Activated B cell treated with CpG ODN at 0.5 μM for 24 hours (primary cell): ENCODE measurements around the gene CHTOP. TPM values are rescaled to one million over a fixed set of nuclear protein-coding genes. Genes with fewer than 3 reads are reported as not detected.

Experiments
- ATAC-seq: fragments of 200-7000 bp; cut with Tn5 transposase; one replicate; pipeline ENCODE4 v1.10.0; 2021; ENCODE audit warnings: low read depth, mild to moderate bottlenecking, moderate library complexity
- CTCF ChIA-PET: fragments of 350-600 bp; sonication (Branson Sonifier 250); formaldehyde crosslinking; loops from one replicate; lab custom pipeline; 2021; ENCODE audit warnings: antibody characterized with exemption; lab: Charles Lee
- POLR2A ChIA-PET: fragments of 350-600 bp; sonication (Branson Sonifier 250); formaldehyde crosslinking; loops from one replicate; lab custom pipeline; 2021; ENCODE audit warnings: antibody characterized with exemption; lab: Charles Lee
- DNase-seq: peaks from one replicate; pipeline ENCODE4 v3.0.0; 2022
- H3K27ac Mint-ChIP-seq: one replicate; pipeline ENCODE4 v1.8.0; 2020; ENCODE audit warnings: mixed read lengths
- H3K27me3 Mint-ChIP-seq: one replicate; pipeline ENCODE4 v1.8.0; 2021; ENCODE audit warnings: mixed read lengths
- H3K36me3 Mint-ChIP-seq: one replicate; pipeline ENCODE4 v1.8.0; 2021; ENCODE audit warnings: low read depth, mixed read lengths
- H3K4me1 Mint-ChIP-seq: one replicate; pipeline ENCODE4 v1.8.0; 2021; ENCODE audit warnings: mixed read lengths
- H3K4me3 Mint-ChIP-seq: one replicate; pipeline ENCODE4 v1.8.0; 2020; ENCODE audit warnings: mild to moderate bottlenecking, mixed read lengths
- H3K9me3 Mint-ChIP-seq: one replicate; pipeline ENCODE4 v1.8.0; 2020; ENCODE audit warnings: mixed read lengths
- intact Hi-C: fragments of 100-400 bp; cut with micrococcal nuclease; formaldehyde crosslinking; loops from one replicate; pipeline ENCODE4 v1.15.1; 2024
- total RNA-seq: library from RNA; stranded (reverse); gene quantifications from 2 replicates; pipeline ENCODE4 v1.2.3, GENCODE V29; 2022
- TF ChIP-seq, protein P1 (sequence below): fragments of 200-600 bp; IDR thresholded peaks from one replicate; pipeline ENCODE4 v1.8.0; 2022; ENCODE audit warnings: antibody characterized with exemption, mild to moderate bottlenecking

Gene CHTOP
- total RNA-seq, 1 donor from 2014 or later, result 148 TPM

DNA sequence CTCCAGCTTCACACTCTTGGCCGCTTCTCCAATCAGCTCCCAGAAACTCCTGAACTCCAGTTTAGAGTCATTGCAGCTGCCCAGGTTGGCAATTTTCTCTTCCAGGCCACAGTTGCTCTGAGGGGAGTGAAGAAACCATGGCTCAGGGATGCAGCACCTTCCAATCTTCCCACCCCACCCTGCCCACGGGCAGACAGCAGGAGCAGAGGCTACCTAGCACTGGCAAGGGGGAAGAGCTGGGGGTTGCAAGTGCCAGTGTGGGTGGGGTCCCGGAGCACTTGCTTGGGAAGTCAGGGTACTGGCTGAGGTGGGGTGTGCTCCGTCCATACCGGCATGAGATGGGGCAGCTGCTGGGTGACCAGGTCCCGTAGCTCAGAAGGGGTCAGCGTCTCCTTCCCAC, 19.0 kb upstream of the CHTOP start:
- Mint-ChIP-seq H3K4me3 (no peak overlapping the region), H3K27me3 (no peaks in the 10 kb centered on the region), H3K36me3 (no peaks in the 10 kb centered on the region), H3K9me3 (no peaks in the 10 kb centered on the region), H3K4me1 (no peaks in the 10 kb centered on the region), H3K27ac (no peak overlapping the region)
- intact Hi-C loops, result no loop called here
- ChIA-PET POLR2A (interaction anchor here (1.0 to 1.6 kb wide), 2 partner anchors 11 to 19 kb away, joined by 3 to 8 read pairs; partner anchors contain the start of gene CHTOP), CTCF (no interaction called here)
- TF ChIP-seq, protein P1, sequence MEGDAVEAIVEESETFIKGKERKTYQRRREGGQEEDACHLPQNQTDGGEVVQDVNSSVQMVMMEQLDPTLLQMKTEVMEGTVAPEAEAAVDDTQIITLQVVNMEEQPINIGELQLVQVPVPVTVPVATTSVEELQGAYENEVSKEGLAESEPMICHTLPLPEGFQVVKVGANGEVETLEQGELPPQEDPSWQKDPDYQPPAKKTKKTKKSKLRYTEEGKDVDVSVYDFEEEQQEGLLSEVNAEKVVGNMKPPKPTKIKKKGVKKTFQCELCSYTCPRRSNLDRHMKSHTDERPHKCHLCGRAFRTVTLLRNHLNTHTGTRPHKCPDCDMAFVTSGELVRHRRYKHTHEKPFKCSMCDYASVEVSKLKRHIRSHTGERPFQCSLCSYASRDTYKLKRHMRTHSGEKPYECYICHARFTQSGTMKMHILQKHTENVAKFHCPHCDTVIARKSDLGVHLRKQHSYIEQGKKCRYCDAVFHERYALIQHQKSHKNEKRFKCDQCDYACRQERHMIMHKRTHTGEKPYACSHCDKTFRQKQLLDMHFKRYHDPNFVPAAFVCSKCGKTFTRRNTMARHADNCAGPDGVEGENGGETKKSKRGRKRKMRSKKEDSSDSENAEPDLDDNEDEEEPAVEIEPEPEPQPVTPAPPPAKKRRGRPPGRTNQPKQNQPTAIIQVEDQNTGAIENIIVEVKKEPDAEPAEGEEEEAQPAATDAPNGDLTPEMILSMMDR, result no peak
- no peak for DNase-seq
- ATAC-seq, result no peak

GRCh38 chr1:153615406-153615805, 18.5 kb upstream of the CHTOP start:
- H3K27me3 Mint-ChIP-seq, result no peaks in the 10 kb centered on the region
- TF ChIP-seq, protein P1, result no peak
- H3K36me3 Mint-ChIP-seq, result no peaks in the 10 kb centered on the region
- H3K27ac Mint-ChIP-seq, result no peak overlapping the region
- H3K4me3 Mint-ChIP-seq, result no peak overlapping the region
- no peak for ATAC-seq
- DNase-seq, result no peak
- ChIA-PET POLR2A (interaction anchor here (0.5 to 1.6 kb wide), 5 partner anchors 12 to 353 kb away, joined by 3 to 8 read pairs (median 3); partner anchors contain the start of gene CHTOP), CTCF (no interaction called here)
- H3K9me3 Mint-ChIP-seq, result no peaks in the 10 kb centered on the region
- intact Hi-C loops, result no loop called here
- no peaks in the 10 kb centered on the region for H3K4me1 Mint-ChIP-seq

DNA sequence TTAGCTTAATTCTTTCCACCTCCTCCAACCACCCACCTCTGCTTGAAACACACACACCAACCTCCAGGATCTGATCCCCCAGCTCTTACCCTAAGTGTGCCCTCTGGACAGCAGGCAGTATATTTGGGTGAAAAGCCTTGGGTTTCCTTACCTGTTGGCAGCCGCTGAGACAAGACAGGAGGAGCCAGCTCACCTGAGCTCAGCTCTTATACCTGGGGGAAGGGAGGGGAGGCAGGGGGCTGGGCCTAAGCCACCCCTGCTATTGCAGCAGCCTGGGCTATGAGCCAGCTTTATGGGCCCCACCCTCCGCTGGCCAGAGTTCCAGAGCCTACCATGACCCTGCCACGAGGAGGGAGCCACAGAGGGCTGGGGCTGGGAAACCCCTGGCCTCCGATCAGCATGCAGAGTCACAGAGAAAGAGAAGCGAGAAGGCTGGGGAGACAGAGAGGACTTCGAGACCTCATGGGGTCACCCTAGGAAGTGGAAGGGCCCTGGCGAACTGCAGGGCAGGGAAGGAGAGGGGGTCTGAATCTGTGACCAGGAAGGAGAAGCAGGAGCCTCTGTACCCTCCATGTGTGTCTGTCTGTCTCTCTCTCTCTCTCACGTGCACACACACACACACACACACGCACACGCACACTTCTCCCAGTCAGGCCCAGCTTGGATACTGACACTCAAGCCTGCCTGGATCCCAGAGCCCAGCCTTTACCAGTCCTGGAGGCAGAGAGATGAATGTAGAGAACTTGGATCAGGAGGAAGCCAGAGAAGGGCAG, 17.5 kb upstream of the CHTOP start, which contains the start of gene S100A14:
Gene S100A14, minus strand, starts transcription at position 182 of the 773 bp plus-strand sequence. CDS start 467 bp downstream, outside the sequence.
- H3K27ac Mint-ChIP-seq, result no peak within 1 kb of the TSS
- ATAC-seq, result no peak
- DNase-seq, result no peak
- no peaks in the 10 kb centered on the region for H3K9me3 Mint-ChIP-seq
- POLR2A ChIA-PET, result interaction anchor here (0.5 to 2.5 kb wide), 4 partner anchors 18 to 354 kb away, joined by 3 to 10 read pairs (median 5); partner anchors contain the start of gene CHTOP
- CTCF ChIA-PET, result no interaction called here
- no peaks in the 10 kb centered on the region for H3K4me1 Mint-ChIP-seq
- intact Hi-C loops, result no loop called here
- H3K36me3 Mint-ChIP-seq, result no peaks in the 10 kb centered on the region
- TF ChIP-seq, protein P1, result no peak
- H3K4me3 Mint-ChIP-seq, result no peak within 1 kb of the TSS
- H3K27me3 Mint-ChIP-seq, result no peaks in the 10 kb centered on the region

DNA sequence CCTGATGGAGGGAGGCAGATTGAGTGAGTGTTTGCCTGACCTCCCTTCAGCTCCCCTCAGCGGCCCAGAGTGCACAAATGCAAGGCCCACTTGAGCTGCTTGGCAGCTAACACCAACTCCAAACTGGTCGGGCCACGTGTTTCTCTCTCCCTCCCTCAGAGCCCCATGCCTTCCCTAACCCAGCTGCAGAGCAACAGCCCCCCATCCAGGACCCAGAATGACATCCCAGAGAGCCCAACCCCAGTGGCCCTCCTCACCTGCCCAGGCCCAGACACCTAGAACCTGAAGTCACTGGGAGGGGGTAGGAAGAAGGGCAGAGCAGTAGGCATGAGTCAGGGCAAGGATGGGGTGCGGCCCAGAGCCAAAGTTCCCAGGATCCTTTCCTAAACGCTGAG, 17.0 kb upstream of the CHTOP start:
- ChIA-PET CTCF (interaction anchor here (1.0 kb wide), 1 partner anchor 10 kb away, joined by 3 read pairs; the partner anchor contains the start of gene S100A13), POLR2A (interaction anchor here (2.5 kb wide), 1 partner anchor 17 kb away, joined by 10 read pairs; the partner anchor contains the start of gene CHTOP)
- H3K9me3 Mint-ChIP-seq, result no peaks in the 10 kb centered on the region
- H3K27me3 Mint-ChIP-seq, result no peaks in the 10 kb centered on the region
- intact Hi-C loops, result no loop called here
- H3K4me1 Mint-ChIP-seq, result no peaks in the 10 kb centered on the region
- no peak overlapping the region for H3K4me3 Mint-ChIP-seq
- TF ChIP-seq, protein P1, result no peak
- ATAC-seq, result no peak
- no peak overlapping the region for H3K27ac Mint-ChIP-seq
- no peak for DNase-seq
- H3K36me3 Mint-ChIP-seq, result no peaks in the 10 kb centered on the region

- peaks cover 1% of the 10 kb centered on the region for H3K4me1 Mint-ChIP-seq
- no peaks in the 10 kb centered on the region for H3K36me3 Mint-ChIP-seq
- no peaks in the 10 kb centered on the region for H3K27me3 Mint-ChIP-seq
- CTCF ChIA-PET, result interaction anchor here (1.0 kb wide), 1 partner anchor 9 kb away, joined by 3 read pairs; the partner anchor contains the start of gene S100A13
- intact Hi-C loops, result no loop called here
- TF ChIP-seq, protein P1, result no peak
- no peak overlapping the region for H3K27ac Mint-ChIP-seq
- H3K4me3 Mint-ChIP-seq, result no peak overlapping the region
- POLR2A ChIA-PET, result interaction anchor here (1.1 to 2.5 kb wide), 2 partner anchors 10 to 16 kb away, joined by 3 to 10 read pairs; partner anchors contain the start of gene CHTOP
- H3K9me3 Mint-ChIP-seq, result no peaks in the 10 kb centered on the region
- DNase-seq, result no peak
- ATAC-seq, result no peak
Observed at GRCh38 chr1:153617663-153618062, 16.2 kb upstream of the CHTOP start.
